ENCODE measurements around the gene PRKAG2.

DNA sequence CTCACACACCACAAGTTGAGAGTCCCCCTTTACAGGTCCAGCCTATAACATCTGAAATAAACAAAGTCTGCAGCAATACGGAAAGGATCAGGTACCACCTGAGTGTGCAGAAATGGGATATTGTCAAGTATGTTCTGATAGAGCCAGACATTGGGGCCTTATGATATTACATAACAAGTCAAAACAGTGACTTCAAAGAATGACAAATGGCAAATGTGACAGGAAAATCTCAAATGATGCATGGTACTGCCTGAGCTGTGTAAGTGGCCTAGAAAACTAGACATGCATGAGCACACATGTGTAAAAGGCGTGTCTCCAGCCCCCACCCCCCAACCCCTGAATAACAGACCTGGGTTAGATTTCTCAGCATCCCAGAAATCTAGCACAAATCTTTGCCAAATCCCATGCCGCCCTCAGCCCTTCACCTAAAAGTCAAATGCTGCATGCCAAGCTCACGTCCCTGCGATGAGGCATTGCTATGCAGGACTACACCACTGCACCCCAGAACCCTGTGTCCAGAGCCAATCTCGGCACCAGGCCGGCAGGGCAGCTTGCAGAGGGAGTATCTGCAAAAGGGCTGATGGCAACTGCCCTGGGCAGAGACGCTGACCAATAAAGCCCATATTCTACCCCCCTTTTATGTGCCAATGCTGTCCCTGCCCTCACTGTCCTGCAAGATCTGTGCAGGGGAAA is 58.8 kb downstream of the PRKAG2 start:
- TF ChIP-seq, protein P1, sequence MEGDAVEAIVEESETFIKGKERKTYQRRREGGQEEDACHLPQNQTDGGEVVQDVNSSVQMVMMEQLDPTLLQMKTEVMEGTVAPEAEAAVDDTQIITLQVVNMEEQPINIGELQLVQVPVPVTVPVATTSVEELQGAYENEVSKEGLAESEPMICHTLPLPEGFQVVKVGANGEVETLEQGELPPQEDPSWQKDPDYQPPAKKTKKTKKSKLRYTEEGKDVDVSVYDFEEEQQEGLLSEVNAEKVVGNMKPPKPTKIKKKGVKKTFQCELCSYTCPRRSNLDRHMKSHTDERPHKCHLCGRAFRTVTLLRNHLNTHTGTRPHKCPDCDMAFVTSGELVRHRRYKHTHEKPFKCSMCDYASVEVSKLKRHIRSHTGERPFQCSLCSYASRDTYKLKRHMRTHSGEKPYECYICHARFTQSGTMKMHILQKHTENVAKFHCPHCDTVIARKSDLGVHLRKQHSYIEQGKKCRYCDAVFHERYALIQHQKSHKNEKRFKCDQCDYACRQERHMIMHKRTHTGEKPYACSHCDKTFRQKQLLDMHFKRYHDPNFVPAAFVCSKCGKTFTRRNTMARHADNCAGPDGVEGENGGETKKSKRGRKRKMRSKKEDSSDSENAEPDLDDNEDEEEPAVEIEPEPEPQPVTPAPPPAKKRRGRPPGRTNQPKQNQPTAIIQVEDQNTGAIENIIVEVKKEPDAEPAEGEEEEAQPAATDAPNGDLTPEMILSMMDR (IDR thresholded peaks at IDR 0.05), result no peak
- TF ChIP-seq POLR2A (IDR thresholded peaks at IDR 0.05), result no peak

Measured in lower leg skin (tissue), 3 donors.